ENCODE results near the gene ITCH.

DNA sequence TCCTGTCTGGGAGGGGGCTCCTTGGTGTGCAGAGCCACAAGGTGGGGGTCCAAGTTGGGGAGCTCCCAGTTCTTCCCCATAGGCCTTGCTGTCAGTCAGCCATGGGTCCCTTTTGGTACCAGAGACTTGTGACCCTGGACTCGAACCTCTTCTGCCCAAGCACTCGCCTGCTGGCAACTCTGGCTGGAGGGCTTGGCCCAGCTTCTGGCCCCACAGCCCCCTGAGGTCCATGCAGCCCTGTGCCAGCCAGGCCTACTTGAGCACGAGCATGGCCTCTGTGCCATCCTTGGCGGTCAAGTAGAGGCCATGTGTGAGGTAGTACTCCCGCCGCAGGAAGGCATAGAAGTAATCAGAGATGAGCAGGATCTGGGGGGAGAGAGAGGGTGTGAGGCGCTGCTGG is 197.5 kb downstream of the ITCH start:
- TF ChIP-seq CTCF (IDR thresholded peaks at IDR 0.05; ENCODE audit: poor library complexity) (no peak), EZH2 (IDR thresholded peaks at IDR 0.05; ENCODE audit: borderline replicate concordance) (no peak)
